KOPT-K1 (cell line): ENCODE results near the gene P2RY11.

ENCODE experiments used
- H3K27ac ChIP-seq: fragments of 200-600 bp; sonication (generic); 2 replicates; pipeline ENCODE4 v1.5.1; 2016; ENCODE audit warnings: antibody characterized with exemption, mild to moderate bottlenecking, low read depth, low read length; ENCODE audit not compliant: poor library complexity, severe bottlenecking
- H3K36me3 ChIP-seq: fragments of 200-600 bp; sonication (generic); 2 replicates; pipeline ENCODE4 v1.5.1; 2017; ENCODE audit warnings: antibody characterized with exemption, mild to moderate bottlenecking, low read length, moderate library complexity; ENCODE audit not compliant: insufficient read depth
- H3K9me3 ChIP-seq: fragments of 200-600 bp; sonication (generic); 2 replicates; pipeline ENCODE4 v1.5.1; 2017; ENCODE audit warnings: antibody characterized with exemption, low read length, mild to moderate bottlenecking; ENCODE audit not compliant: insufficient read depth, poor library complexity, severe bottlenecking

The P2RY11 gene

GRCh38 chr19:10114651-10115391, 3.3 kb downstream of the P2RY11 start:
- Histone ChIP-seq H3K9me3 (no peaks in the 10 kb centered on the region), H3K36me3 (peaks cover 80% of the 10 kb centered on the region), H3K27ac (no peak overlapping the region)

DNA sequence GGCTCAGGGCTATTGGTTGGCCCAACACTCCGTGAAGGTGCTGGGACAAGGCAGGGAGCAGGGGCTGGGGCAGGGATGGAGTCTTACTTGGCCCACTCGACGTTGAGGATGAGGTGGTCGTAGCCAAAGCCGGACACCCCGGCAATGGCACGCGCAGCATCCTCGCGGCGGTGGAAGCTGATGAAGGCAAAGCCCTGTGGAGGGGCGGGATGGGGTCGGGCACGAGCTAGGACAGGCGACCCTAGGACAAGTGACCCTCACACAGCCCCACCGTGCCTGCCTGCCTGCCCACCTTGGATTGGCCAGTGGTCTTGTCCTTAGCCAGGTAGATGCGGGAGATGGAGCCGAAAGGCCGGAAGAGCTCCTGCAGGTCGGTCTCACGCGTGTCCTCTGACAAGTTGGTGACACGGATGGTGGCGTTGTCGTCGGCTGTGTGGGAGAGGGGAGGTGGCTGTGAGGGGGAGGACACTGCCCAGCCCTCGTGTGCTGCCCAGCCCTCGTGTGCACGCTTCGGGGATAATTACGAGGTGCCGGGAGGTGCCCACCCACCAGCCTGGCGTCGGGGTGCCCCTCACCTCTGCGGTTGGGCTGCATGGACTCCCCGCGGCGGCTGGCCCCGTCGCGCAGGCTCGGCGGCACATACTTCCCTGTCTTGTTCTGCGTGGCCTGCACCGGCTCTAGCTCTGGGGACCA, 4.0 kb downstream of the P2RY11 start:
- Histone ChIP-seq H3K36me3 (peaks cover 73% of the 10 kb centered on the region), H3K9me3 (no peaks in the 10 kb centered on the region), H3K27ac (no peak overlapping the region)

DNA sequence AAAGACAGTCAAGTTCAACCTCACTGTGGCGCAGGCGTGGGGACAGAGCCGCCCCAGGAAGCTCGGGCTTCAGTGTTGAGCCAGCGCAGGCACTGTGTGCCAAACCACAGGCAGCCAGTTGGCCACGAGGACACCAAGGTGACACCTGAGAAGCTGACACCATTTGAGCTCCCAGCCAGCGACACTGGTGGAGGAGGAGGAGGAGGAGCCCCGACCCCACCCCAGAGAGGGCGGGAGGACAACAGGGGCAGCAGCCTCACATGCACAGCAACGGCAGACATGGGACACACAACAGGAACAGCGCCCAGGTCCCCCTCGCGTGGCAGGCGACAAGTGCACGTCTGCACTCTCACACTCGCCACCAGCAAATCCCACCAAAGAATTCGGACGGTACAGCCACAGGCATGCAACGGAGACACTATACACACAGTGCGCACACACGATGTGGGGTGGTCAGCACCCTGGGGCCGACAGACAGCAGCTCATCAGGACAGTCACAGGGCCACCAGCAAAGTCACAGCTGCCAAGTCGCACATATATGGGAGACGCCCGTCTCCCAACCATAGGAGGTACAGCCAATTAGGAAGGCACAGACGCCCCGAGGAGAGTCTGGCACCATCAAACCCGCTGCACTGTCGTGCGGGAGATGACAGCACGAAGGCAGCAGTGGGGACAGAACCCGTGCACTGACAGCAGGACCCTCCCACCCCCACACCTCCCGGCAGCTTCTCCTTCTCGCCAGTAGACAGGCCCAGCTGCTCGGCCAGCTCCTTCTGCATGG, 4.8 kb downstream of the P2RY11 start:
- peaks cover 66% of the 10 kb centered on the region for H3K36me3 ChIP-seq
- no peak overlapping the region for H3K27ac ChIP-seq
- no peaks in the 10 kb centered on the region for H3K9me3 ChIP-seq

DNA sequence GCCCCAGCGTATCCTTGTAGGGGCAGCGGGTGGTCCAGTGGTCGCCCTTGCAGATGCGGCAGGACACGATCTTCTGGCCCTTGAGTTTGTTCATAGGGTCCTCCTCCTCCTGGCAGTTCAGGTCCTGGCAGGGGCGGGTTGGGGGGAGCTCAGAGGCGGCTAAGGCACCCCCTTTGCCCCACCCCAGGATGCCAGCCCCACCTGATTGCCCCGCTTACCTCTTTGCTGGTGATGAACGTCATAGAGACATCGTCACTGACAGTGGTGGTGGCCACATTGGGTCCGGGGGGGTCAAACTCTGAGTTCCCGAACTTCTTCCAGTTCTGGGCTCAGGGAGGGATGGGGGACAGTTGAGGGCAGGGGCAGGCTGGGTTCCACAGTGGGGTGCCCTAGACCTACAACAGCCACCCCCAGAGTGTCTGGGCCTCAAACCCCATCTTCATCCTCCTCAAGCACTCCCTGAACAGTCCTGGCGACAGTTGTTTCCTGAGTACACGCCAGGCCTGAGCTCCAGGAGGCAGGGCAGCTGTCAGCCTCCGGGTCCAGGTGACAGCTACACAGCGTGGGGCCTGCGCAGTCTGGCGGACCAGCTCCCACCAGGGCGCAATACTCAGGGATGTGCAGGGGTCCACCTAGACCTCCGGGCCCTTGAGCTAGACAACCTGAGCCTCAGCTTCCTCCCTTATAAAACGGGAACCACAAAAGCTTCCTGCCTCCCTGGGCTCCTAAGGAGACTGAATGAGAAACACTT, 5.5 kb downstream of the P2RY11 start:
- Histone ChIP-seq H3K36me3 (peaks cover 58% of the 10 kb centered on the region), H3K9me3 (no peaks in the 10 kb centered on the region), H3K27ac (no peak overlapping the region)

- Histone ChIP-seq H3K36me3 (peaks cover 47% of the 10 kb centered on the region), H3K9me3 (no peaks in the 10 kb centered on the region), H3K27ac (peak overlapping the region; percentile 86)
Observed at GRCh38 chr19:10118960-10119359, 7.5 kb downstream of the P2RY11 start.

DNA sequence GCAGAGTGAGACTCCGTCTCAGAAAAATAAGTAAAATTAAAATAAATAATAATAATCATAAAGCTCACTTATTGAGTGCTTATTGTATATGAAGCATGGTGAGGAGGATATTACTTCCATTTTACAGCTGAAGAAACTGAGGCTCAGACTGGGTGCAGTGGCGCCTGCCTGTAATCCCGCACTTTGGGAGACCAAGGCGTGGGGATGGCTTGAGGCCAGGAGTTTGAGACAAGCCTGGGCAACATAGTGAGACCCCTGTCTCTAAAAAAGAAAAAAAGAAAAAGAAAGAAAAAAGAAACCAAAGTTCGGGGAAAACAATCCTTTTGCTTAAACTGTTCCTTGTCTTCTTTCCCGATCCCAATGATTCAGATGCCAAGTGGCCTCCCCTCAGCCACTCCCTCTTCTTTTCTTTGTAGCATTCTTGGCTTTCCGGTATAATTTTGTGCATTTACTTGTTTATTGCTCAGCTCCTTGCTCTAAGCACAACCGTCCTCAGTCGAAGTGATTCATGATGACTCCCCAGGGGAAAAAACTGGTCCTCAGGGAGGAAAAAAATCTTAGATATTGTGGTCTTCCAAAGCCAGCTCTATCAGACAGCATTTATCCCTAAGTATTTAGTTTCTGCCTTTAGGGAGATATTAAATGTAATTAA, 9.2 kb downstream of the P2RY11 start:
- H3K36me3 ChIP-seq = peaks cover 45% of the 10 kb centered on the region
- no peak overlapping the region for H3K27ac ChIP-seq

GRCh38 chr19:10122045-10122444, 10.6 kb downstream of the P2RY11 start:
- Histone ChIP-seq H3K36me3 (peaks cover 43% of the 10 kb centered on the region), H3K27ac (no peak overlapping the region)

More for the DNA sequence above, 9.2 kb downstream of the P2RY11 start:
- H3K9me3 ChIP-seq = no peaks in the 10 kb centered on the region

GRCh38 chr19:10124429-10124828, 12.9 kb downstream of the P2RY11 start:
- no peaks in the 10 kb centered on the region for H3K9me3 ChIP-seq
- peaks cover 50% of the 10 kb centered on the region for H3K36me3 ChIP-seq

More at GRCh38 chr19:10122045-10122444, 10.6 kb downstream of the P2RY11 start:
- no peaks in the 10 kb centered on the region for H3K9me3 ChIP-seq

DNA sequence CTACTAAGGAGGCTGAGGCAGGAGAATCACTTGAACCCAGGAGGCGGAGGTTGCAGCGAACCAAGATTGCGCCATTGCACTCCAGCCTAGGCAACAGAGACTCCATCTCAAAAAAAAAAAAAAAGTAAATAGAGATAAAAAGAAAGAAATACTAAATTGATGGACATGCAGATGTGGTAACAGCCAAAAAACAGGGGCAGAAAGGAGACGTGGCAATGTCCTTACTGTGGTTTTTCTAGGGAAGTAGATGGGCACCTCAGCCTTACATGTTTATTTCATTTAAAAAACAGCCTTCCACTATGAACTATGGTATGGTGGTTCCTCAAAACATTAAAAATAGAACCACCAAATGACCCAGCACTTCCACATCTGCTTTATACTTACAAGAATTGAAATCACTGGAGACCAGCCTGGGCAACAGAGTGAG, 14.7 kb downstream of the P2RY11 start:
- Histone ChIP-seq H3K9me3 (no peaks in the 10 kb centered on the region), H3K27ac (no peak overlapping the region), H3K36me3 (peaks cover 68% of the 10 kb centered on the region)

More at GRCh38 chr19:10124429-10124828, 12.9 kb downstream of the P2RY11 start:
- H3K27ac ChIP-seq = no peak overlapping the region

DNA sequence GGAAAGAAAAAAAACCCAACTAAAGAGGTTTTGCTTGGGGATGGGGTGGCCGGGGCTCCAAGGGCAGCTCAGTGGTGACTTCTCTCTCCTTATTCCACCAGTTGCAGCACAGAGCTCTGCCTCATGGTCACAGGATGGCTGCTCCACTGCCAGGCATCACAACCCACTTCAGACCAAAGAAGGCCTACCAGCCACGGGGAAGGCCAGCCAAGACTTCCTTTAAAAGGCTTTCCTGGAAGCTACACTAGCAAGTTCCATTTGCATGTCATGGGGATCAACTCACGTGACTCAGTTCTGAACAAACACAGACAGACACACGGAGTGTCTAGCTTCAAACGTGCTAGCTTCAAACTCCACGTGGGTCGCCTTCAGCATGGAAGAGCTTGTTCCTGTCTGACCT, 21.4 kb downstream of the P2RY11 start:
- no peak overlapping the region for H3K27ac ChIP-seq
- H3K9me3 ChIP-seq = no peaks in the 10 kb centered on the region
- H3K36me3 ChIP-seq = peaks cover 99% of the 10 kb centered on the region

- Histone ChIP-seq H3K36me3 (peaks cover 100% of the 10 kb centered on the region), H3K9me3 (no peaks in the 10 kb centered on the region), H3K27ac (no peak overlapping the region)
Observed at GRCh38 chr19:10133596-10133995, 22.1 kb downstream of the P2RY11 start.

- H3K36me3 ChIP-seq = peaks cover 100% of the 10 kb centered on the region
Observed at GRCh38 chr19:10134040-10134439, 22.5 kb downstream of the P2RY11 start.

GRCh38 chr19:10135551-10136334, 24.2 kb downstream of the P2RY11 start:
- H3K9me3 ChIP-seq = no peaks in the 10 kb centered on the region
- peaks cover 100% of the 10 kb centered on the region for H3K36me3 ChIP-seq
- no peak overlapping the region for H3K27ac ChIP-seq

More at GRCh38 chr19:10134040-10134439, 22.5 kb downstream of the P2RY11 start:
- H3K9me3 ChIP-seq = no peaks in the 10 kb centered on the region
- no peak overlapping the region for H3K27ac ChIP-seq
